HFF-Myc (cell line): ENCODE results near the gene ADIPOR1.

Experiments
- DNase-seq: peaks from one replicate; pipeline ENCODE4 v3.0.0-alpha.2; 2011; ENCODE audit warnings: low read depth; ENCODE audit errors: extremely low read depth
- H3K4me3 ChIP-seq: replicated peaks from 2 replicates; pipeline ENCODE4 v1.5.1; 2011; ENCODE audit warnings: low read depth, mild to moderate bottlenecking, control low read depth, low read length
- CTCF ChIP-seq: IDR thresholded peaks from 2 replicates; pipeline ENCODE4 v1.5.1; 2012; ENCODE audit warnings: mild to moderate bottlenecking, low read depth, low read length, control low read depth; ENCODE audit errors: missing control alignments

The ADIPOR1 gene

GRCh38 chr1:202952099-202952498 is 6.0 kb downstream of the ADIPOR1 start:
- DNase-seq: no peak
- TF ChIP-seq CTCF: no peak
- H3K4me3 ChIP-seq: no peak overlapping the region

GRCh38 chr1:202951437-202951836 is 6.7 kb downstream of the ADIPOR1 start:
- no peak for TF ChIP-seq CTCF
- H3K4me3 ChIP-seq: no peak overlapping the region
- no peak for DNase-seq

- no peak for DNase-seq
- no peak overlapping the region for H3K4me3 ChIP-seq
- TF ChIP-seq CTCF: no peak
Observed at GRCh38 chr1:202945483-202945882, 12.6 kb downstream of the ADIPOR1 start.

GRCh38 chr1:202944438-202944921 is 13.6 kb downstream of the ADIPOR1 start:
- H3K4me3 ChIP-seq: no peak overlapping the region
- TF ChIP-seq CTCF: no peak
- DNase-seq: no peak

- TF ChIP-seq CTCF: no peak
- no peak for DNase-seq
- H3K4me3 ChIP-seq: no peak overlapping the region
Observed at GRCh38 chr1:202942426-202942825, 15.7 kb downstream of the ADIPOR1 start.

GRCh38 chr1:202941372-202941771 is 16.7 kb downstream of the ADIPOR1 start:
- no peak overlapping the region for H3K4me3 ChIP-seq
- no peak for DNase-seq
- no peak for TF ChIP-seq CTCF

- no peak for TF ChIP-seq CTCF
Observed at GRCh38 chr1:202940561-202940960, 17.6 kb downstream of the ADIPOR1 start.

More at GRCh38 chr1:202940561-202940960, 17.6 kb downstream of the ADIPOR1 start:
- H3K4me3 ChIP-seq: no peak overlapping the region
- no peak for DNase-seq
